OCI-LY1 (cell line): ENCODE results near the gene PYCR2.

Source experiments
- EZH2 ChIP-seq: fragments of 200-600 bp; sonication (generic), shearing (Covaris generic); IDR thresholded peaks from 2 replicates; pipeline ENCODE4 v1.8.0; 2017; ENCODE audit warnings: borderline replicate concordance, mixed run types, mild to moderate bottlenecking, antibody characterized with exemption, low read length, moderate library complexity, mixed read lengths
- TF ChIP-seq, protein P1 (sequence below): fragments of 200-600 bp; sonication (generic), shearing (Covaris generic); IDR thresholded peaks from 2 replicates; pipeline ENCODE4 v1.5.1; 2017; ENCODE audit warnings: mild to moderate bottlenecking, antibody characterized with exemption, low read length, moderate library complexity, mixed read lengths

DNA sequence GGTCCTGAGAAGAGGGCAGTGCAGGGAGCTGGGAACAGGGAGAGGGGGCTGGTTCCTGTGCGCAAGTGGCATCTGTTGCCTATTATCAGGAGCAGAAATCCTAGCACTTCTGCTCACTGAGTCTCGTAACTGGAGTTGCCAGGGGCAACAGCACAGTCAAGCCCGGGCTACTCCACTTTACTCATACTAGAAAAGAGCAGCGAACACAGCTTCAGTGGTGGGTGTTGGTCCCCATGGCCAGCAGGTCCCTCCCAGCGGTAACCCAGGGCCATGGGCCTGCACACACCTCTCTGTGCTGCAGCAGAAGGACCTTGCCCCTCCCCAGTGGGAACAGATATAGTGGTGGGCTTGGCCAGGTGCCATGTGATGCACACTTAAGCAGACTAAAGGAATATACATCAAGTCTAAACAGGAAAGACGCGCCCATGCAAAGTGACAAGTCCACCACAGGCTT, 8.5 kb downstream of the PYCR2 start:
- TF ChIP-seq, protein P1, sequence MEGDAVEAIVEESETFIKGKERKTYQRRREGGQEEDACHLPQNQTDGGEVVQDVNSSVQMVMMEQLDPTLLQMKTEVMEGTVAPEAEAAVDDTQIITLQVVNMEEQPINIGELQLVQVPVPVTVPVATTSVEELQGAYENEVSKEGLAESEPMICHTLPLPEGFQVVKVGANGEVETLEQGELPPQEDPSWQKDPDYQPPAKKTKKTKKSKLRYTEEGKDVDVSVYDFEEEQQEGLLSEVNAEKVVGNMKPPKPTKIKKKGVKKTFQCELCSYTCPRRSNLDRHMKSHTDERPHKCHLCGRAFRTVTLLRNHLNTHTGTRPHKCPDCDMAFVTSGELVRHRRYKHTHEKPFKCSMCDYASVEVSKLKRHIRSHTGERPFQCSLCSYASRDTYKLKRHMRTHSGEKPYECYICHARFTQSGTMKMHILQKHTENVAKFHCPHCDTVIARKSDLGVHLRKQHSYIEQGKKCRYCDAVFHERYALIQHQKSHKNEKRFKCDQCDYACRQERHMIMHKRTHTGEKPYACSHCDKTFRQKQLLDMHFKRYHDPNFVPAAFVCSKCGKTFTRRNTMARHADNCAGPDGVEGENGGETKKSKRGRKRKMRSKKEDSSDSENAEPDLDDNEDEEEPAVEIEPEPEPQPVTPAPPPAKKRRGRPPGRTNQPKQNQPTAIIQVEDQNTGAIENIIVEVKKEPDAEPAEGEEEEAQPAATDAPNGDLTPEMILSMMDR = no peak
- no peak for TF ChIP-seq EZH2
